Measurements from ENCODE around the gene COL6A1. TPM values are rescaled to one million over a fixed set of nuclear protein-coding genes. Genes with fewer than 3 reads are reported as not detected.

Gene COL6A1
- total RNA-seq, 1 experiment from 2014 or later, result 193 TPM

DNA sequence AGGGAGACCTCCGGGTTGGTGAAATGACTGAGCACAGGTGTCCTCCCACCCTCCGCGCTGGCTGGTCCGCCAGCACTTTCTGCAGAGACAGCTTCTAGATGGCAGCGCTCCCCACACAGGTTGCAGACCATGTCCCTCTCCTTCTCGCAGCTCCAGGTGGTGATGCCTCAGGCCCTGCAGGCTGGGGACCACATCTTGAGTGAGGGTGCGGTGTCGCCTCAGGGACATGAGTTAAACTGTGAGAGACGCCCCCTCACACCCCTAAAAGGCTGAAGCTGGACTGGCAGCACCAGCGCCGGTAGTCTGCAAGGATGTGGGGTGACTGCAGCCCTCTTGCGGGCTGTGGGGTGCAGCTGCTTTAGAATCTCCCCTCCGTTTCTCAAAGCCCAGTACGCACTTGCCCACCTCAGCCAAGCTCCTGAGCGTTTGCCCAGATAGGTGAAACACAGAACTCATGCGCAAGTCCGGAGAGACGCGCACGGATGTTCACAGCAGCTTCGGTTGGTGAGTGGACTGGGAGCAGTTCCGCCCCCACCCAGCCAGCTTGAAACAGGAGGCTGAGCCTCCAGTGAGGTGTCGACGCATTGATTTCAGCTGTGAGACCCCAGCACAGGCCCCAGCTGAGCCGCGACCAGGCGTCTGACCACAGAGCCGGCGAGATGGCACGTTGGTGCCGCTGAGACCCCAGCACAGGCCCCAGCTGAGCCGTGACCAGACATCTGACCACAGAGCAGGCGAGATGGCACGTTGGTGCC is 28.6 kb downstream of the COL6A1 start:
- no peaks in the 10 kb centered on the region for H3K79me2 ChIP-seq (ENCODE audit: insufficient read depth, low read length)
- H4K20me1 ChIP-seq (ENCODE audit: control insufficient read depth, insufficient read depth, insufficient read length), result no peaks in the 10 kb centered on the region
- H2BK20ac ChIP-seq (ENCODE audit: low read depth, low read length, poor library complexity, severe bottlenecking), result no peak overlapping the region
- H3K9me3 ChIP-seq (ENCODE audit: control insufficient read depth, low read depth, low read length), result no peaks in the 10 kb centered on the region
- no peaks in the 10 kb centered on the region for H3K27me3 ChIP-seq (ENCODE audit: insufficient read depth, low read length)
- no peak overlapping the region for H3K56ac ChIP-seq (ENCODE audit: insufficient read length, low read depth, low read length)
- peaks cover 2 to 6% (median 6%) of the 10 kb centered on the region in 3 experiments; a peak in 4 of 7 replicates for H3K36me3 Mint-ChIP-seq (ENCODE audit: insufficient read depth in 1 of 3, low read depth in 3 of 3)
- H3K9me3 Mint-ChIP-seq, result peaks cover 2 to 8% of the 10 kb centered on the region in 2 experiments; a peak in 3 of 5 replicates
- H4K8ac ChIP-seq (replicated peaks; ENCODE audit: insufficient read length, low read depth, low read length), result no peak overlapping the region
- H3K4me3 Mint-ChIP-seq, result no peak overlapping the region
- H2AFZ ChIP-seq (ENCODE audit: low read length), result no peak overlapping the region
- no peaks in the 10 kb centered on the region for H3K23me2 ChIP-seq (ENCODE audit: insufficient read length, low read depth, low read length, poor library complexity, severe bottlenecking)
- WGBS (ENCODE audit: extremely low coverage, insufficient read length, low lambda C conversion rate), result no CpG with 5 or more reads among the region's 34 CpGs
- no peak overlapping the region for H2BK5ac ChIP-seq (ENCODE audit: insufficient read length, low read length)
- no peak overlapping the region for H3K23ac ChIP-seq (ENCODE audit: insufficient read length, low read depth, low read length)
- no peak overlapping the region for H3K9ac ChIP-seq (ENCODE audit: extremely low read depth, insufficient read length, low read length)
- H2BK12ac ChIP-seq (ENCODE audit: insufficient read length, low read depth, low read length), result no peak overlapping the region
- no peak overlapping the region for H3K4ac ChIP-seq (ENCODE audit: low read depth, low read length)
- H2BK120ac ChIP-seq (ENCODE audit: low read depth, low read length, poor library complexity, severe bottlenecking), result no peak overlapping the region
- no peak overlapping the region for H3K27ac Mint-ChIP-seq
- H3K4me2 ChIP-seq (ENCODE audit: insufficient read depth, insufficient read length, low read length), result no peak overlapping the region
- no peaks in the 10 kb centered on the region for H3K4me1 ChIP-seq (ENCODE audit: insufficient read depth, low read length)
- H4K91ac ChIP-seq (ENCODE audit: insufficient read length, low read depth, low read length), result no peak overlapping the region
- no peaks in the 10 kb centered on the region for H3K79me1 ChIP-seq (ENCODE audit: insufficient read depth, low read depth, low read length, poor library complexity, severe bottlenecking)
- no peak overlapping the region for H2AK5ac ChIP-seq (ENCODE audit: insufficient read length, low read length)
- H3K18ac ChIP-seq (ENCODE audit: insufficient read length, low read depth, low read length), result no peak overlapping the region
- no peak overlapping the region for H4K5ac ChIP-seq (ENCODE audit: insufficient read length, low read depth, low read length)
- no peak overlapping the region for H3K27ac ChIP-seq (ENCODE audit: insufficient read length, low read depth, low read length)
- no peak for TF ChIP-seq CTCF (conservative IDR thresholded peaks at IDR 0.05)
- peaks cover 0 to 2% of the 10 kb centered on the region in 2 experiments; a peak in 1 of 4 replicates for H3K4me1 Mint-ChIP-seq
- no peaks in the 10 kb centered on the region for H3K27me3 Mint-ChIP-seq (ENCODE audit: low read depth)
- H3T11ph ChIP-seq (ENCODE audit: low read length), result no peak overlapping the region
- DNase-seq, result peak; percentile 28
- H2BK15ac ChIP-seq (ENCODE audit: low read depth, low read length), result no peak overlapping the region
- no peak overlapping the region for H3K14ac ChIP-seq (ENCODE audit: insufficient read depth, low read length)
